NCI-H2227 (cell line): ENCODE results near the gene ARHGEF7.
"Not testable (repeated sequence)": the region's sequence is repeated elsewhere in the genome, so short reads cannot be mapped to it uniquely, and the experiment has no call there.

ENCODE experiments used
- DNase-seq: peaks from one replicate; lab custom pipeline; 2025; ENCODE audit not compliant: unreplicated experiment; lab: John Stamatoyannopoulos, UW

ARHGEF7 gene

GRCh38 chr13:111115061-111115964 lies at the start of gene ARHGEF7:
Gene ARHGEF7 (plus strand): TSS chr13:111115310. CDS start chr13:111115527, 217 bp downstream.
- DNase-seq, result peak; percentile 49

GRCh38 chr13:111065698-111066097 lies 49.4 kb upstream of the ARHGEF7 start:
- DNase-seq, result no peak

- DNase-seq, result no peak
Measured at GRCh38 chr13:111066544-111066943, 48.6 kb upstream of the ARHGEF7 start.

GRCh38 chr13:111068009-111068350 lies 47.1 kb upstream of the ARHGEF7 start:
- no peak for DNase-seq

- DNase-seq, result not testable (repeated sequence)
Measured at GRCh38 chr13:111071120-111071519, 44.0 kb upstream of the ARHGEF7 start.

GRCh38 chr13:111071526-111071925 lies 43.6 kb upstream of the ARHGEF7 start:
- not testable (repeated sequence) for DNase-seq

- no peak for DNase-seq
Measured at GRCh38 chr13:111074826-111075225, 40.3 kb upstream of the ARHGEF7 start.

- no peak for DNase-seq
Measured at GRCh38 chr13:111076155-111077013, 38.7 kb upstream of the ARHGEF7 start.

GRCh38 chr13:111079375-111079774 lies 35.7 kb upstream of the ARHGEF7 start:
- DNase-seq, result no peak

GRCh38 chr13:111080642-111081041 lies 34.5 kb upstream of the ARHGEF7 start:
- DNase-seq, result no peak

GRCh38 chr13:111082240-111082639 lies 32.9 kb upstream of the ARHGEF7 start:
- DNase-seq, result no peak

- DNase-seq, result not testable (repeated sequence)
Measured at GRCh38 chr13:111082769-111083168, 32.3 kb upstream of the ARHGEF7 start.

- not testable (repeated sequence) for DNase-seq
Measured at GRCh38 chr13:111083693-111084092, 31.4 kb upstream of the ARHGEF7 start.

GRCh38 chr13:111090169-111090568 lies 24.9 kb upstream of the ARHGEF7 start:
- no peak for DNase-seq

- DNase-seq, result no peak
Measured at GRCh38 chr13:111092685-111093084, 22.4 kb upstream of the ARHGEF7 start.

GRCh38 chr13:111093136-111093535 lies 22.0 kb upstream of the ARHGEF7 start:
- DNase-seq, result no peak

- DNase-seq, result no peak
Measured at GRCh38 chr13:111093634-111094033, 21.5 kb upstream of the ARHGEF7 start.

GRCh38 chr13:111095031-111095840 lies 19.9 kb upstream of the ARHGEF7 start:
- DNase-seq, result no peak

GRCh38 chr13:111095911-111096501 lies 19.1 kb upstream of the ARHGEF7 start:
- no peak for DNase-seq

- no peak for DNase-seq
Measured at GRCh38 chr13:111099290-111099689, 15.8 kb upstream of the ARHGEF7 start.

GRCh38 chr13:111110054-111110453 lies 5.1 kb upstream of the ARHGEF7 start:
- no peak for DNase-seq
